Endothelial cell of umbilical vein (primary cell): ENCODE results near the gene MTA2.

ENCODE experiments used
- EZH2 ChIP-seq: IDR thresholded peaks from 2 replicates; pipeline ENCODE4 v1.6.1; 2012; ENCODE audit warnings: borderline replicate concordance, low read depth, mild to moderate bottlenecking, moderate library complexity, low read length, inconsistent platforms; ENCODE audit not compliant: severe bottlenecking
- JUN ChIP-seq: IDR thresholded peaks from 2 replicates; pipeline ENCODE4 v1.6.1; 2011; ENCODE audit warnings: borderline replicate concordance, low read depth; ENCODE audit not compliant: insufficient read length, insufficient read depth
- MYC ChIP-seq: IDR thresholded peaks from one replicate; pipeline ENCODE4 v1.6.1; 2011; ENCODE audit warnings: mild to moderate bottlenecking, low read depth, low read length
- POLR2A ChIP-seq: IDR thresholded peaks from 2 replicates; pipeline ENCODE4 v1.6.1; 2012; ENCODE audit warnings: low read depth, mild to moderate bottlenecking, control low read depth, low read length
- POLR2AphosphoS5 ChIP-seq: IDR thresholded peaks from 2 replicates; pipeline ENCODE4 v1.6.1; 2012; ENCODE audit warnings: low read depth, mild to moderate bottlenecking, control low read depth, low read length, moderate library complexity; ENCODE audit not compliant: insufficient read depth
- TF ChIP-seq, protein P1 (sequence below), 2 donors: IDR thresholded peaks; 1 replicate in 1 of 2; 2 replicates in 1 of 2; pipeline ENCODE4 v1.5.1; 2011; ENCODE audit warnings: low read length in 2 of 2, mild to moderate bottlenecking in 2 of 2, moderate library complexity in 2 of 2, control low read depth in 1 of 2, inconsistent platforms in 1 of 2, low read depth in 1 of 2; ENCODE audit not compliant: insufficient read depth in 1 of 2; ENCODE audit errors: extremely low read depth in 1 of 2
- TF ChIP-seq, protein P2 (sequence below): IDR thresholded peaks from 2 replicates; pipeline ENCODE4 v1.6.1; 2011; ENCODE audit not compliant: insufficient read depth, insufficient read length

DNA sequence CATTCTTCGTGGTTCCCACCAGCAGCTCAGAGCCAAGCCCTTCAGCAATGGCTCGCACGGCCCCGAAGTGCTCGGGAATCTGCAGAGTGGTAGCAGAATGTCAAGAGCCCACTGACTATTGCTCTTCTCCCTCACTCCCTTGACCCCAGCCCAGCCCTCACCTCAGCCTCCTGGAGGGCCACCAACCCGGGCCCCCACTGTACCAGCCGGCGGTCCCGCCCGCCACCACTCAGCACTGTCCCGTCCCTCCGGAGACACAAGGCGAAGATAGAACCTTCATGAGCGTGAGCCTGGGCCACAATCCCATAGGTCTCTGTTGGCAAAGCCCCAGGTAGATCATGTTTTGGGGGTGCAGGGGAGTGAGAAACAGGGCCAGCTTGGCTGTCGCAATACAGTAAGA is 4.2 kb upstream of the MTA2 start:
- TF ChIP-seq, protein P1, sequence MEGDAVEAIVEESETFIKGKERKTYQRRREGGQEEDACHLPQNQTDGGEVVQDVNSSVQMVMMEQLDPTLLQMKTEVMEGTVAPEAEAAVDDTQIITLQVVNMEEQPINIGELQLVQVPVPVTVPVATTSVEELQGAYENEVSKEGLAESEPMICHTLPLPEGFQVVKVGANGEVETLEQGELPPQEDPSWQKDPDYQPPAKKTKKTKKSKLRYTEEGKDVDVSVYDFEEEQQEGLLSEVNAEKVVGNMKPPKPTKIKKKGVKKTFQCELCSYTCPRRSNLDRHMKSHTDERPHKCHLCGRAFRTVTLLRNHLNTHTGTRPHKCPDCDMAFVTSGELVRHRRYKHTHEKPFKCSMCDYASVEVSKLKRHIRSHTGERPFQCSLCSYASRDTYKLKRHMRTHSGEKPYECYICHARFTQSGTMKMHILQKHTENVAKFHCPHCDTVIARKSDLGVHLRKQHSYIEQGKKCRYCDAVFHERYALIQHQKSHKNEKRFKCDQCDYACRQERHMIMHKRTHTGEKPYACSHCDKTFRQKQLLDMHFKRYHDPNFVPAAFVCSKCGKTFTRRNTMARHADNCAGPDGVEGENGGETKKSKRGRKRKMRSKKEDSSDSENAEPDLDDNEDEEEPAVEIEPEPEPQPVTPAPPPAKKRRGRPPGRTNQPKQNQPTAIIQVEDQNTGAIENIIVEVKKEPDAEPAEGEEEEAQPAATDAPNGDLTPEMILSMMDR (IDR thresholded peaks at IDR 0.05; ENCODE audit: extremely low read depth in 1 of 2, insufficient read depth in 1 of 2, low read depth in 1 of 2, low read length in 2 of 2): no peak
- TF ChIP-seq POLR2AphosphoS5: no peak
- no peak for TF ChIP-seq JUN
- TF ChIP-seq MYC: no peak
- TF ChIP-seq, protein P2, sequence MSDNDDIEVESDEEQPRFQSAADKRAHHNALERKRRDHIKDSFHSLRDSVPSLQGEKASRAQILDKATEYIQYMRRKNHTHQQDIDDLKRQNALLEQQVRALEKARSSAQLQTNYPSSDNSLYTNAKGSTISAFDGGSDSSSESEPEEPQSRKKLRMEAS: no peak
- no peak for TF ChIP-seq EZH2
- no peak for TF ChIP-seq POLR2A
